MM.1S (cell line): Measurements from ENCODE around the gene NKIRAS2.
A peak's percentile ranks its signal among the peaks of the same experiment; 100 is the strongest.

Source experiments
- DNase-seq: peaks from one replicate; pipeline ENCODE4 v3.0.0-alpha.2; 2015
- H2AFZ ChIP-seq: fragments of 300-600 bp; sonication (generic); 2 replicates; pipeline ENCODE4 v1.6.0; 2016; ENCODE audit warnings: antibody characterized with exemption, low read length
- H3F3A ChIP-seq: fragments of 300-600 bp; sonication (generic); 2 replicates; pipeline ENCODE4 v1.6.1; 2016; ENCODE audit warnings: mild to moderate bottlenecking, antibody characterized with exemption, low read length, moderate library complexity, mixed read lengths; ENCODE audit not compliant: insufficient read depth
- H3K27ac ChIP-seq: fragments of 300-600 bp; sonication (generic); 2 replicates; pipeline ENCODE4 v1.5.1; 2016; ENCODE audit warnings: mild to moderate bottlenecking, low read length
- H3K27me3 ChIP-seq: fragments of 300-600 bp; sonication (generic); replicated peaks from 2 replicates; pipeline ENCODE4 v1.6.0; 2016; ENCODE audit warnings: low read length; ENCODE audit not compliant: insufficient read depth
- H3K36me3 ChIP-seq: fragments of 300-600 bp; sonication (generic); replicated peaks from 2 replicates; pipeline ENCODE4 v1.6.1; 2016; ENCODE audit warnings: mild to moderate bottlenecking, low read length, mixed read lengths; ENCODE audit not compliant: insufficient read depth
- H3K4me1 ChIP-seq: fragments of 300-600 bp; sonication (generic); 2 replicates; pipeline ENCODE4 v1.6.1; 2016; ENCODE audit warnings: low read length, mixed read lengths
- H3K4me2 ChIP-seq: fragments of 300-600 bp; sonication (generic); 2 replicates; pipeline ENCODE4 v1.6.0; 2016; ENCODE audit warnings: low read depth, low read length
- H3K4me3 ChIP-seq: fragments of 300-600 bp; sonication (generic); 2 replicates; pipeline ENCODE4 v1.5.1; 2016; ENCODE audit warnings: low read length, mixed read lengths
- H3K79me2 ChIP-seq: fragments of 300-600 bp; sonication (generic); 2 replicates; pipeline ENCODE4 v1.6.1; 2016; ENCODE audit warnings: mixed run types, low read length, mixed read lengths
- H3K9ac ChIP-seq: fragments of 300-600 bp; sonication (generic); 2 replicates; pipeline ENCODE4 v1.6.1; 2016; ENCODE audit warnings: low read length, mixed read lengths
- H3K9me2 ChIP-seq: fragments of 300-600 bp; sonication (generic); replicated peaks from 2 replicates; pipeline ENCODE4 v1.6.1; 2016; ENCODE audit warnings: mild to moderate bottlenecking, low read length, mixed read lengths; ENCODE audit not compliant: insufficient read depth
- H3K9me3 ChIP-seq: fragments of 300-600 bp; sonication (generic); replicated peaks from 2 replicates; pipeline ENCODE4 v1.6.1; 2016; ENCODE audit warnings: mild to moderate bottlenecking, low read length, mixed read lengths; ENCODE audit not compliant: insufficient read depth
- H4K20me1 ChIP-seq: fragments of 300-600 bp; sonication (generic); 2 replicates; pipeline ENCODE4 v1.6.1; 2016; ENCODE audit warnings: mild to moderate bottlenecking, low read length, moderate library complexity, mixed read lengths; ENCODE audit not compliant: insufficient read depth
- CTCF ChIP-seq: fragments of 300-600 bp; sonication (generic); IDR thresholded peaks from 2 replicates; pipeline ENCODE4 v1.5.1; 2016; ENCODE audit warnings: antibody characterized with exemption, low read length, mixed read lengths
- EZH2 ChIP-seq: fragments of 300-600 bp; sonication (generic); optimal IDR thresholded peaks from 2 replicates; pipeline ENCODE3; 2017; ENCODE audit warnings: low read depth, mild to moderate bottlenecking, antibody characterized with exemption, low read length, mixed read lengths
- EZH2phosphoT487 ChIP-seq: fragments of 300-600 bp; sonication (generic); IDR thresholded peaks from 2 replicates; pipeline ENCODE4 v1.6.1; 2018; ENCODE audit warnings: antibody characterized with exemption, low read length

The NKIRAS2 gene

GRCh38 chr17:42049834-42050392 lies 30.0 kb downstream of the NKIRAS2 start:
- Histone ChIP-seq H2AFZ (peak overlapping the region; percentile 60), H3K27ac (no peak overlapping the region), H3K9ac (peak overlapping the region; percentile 24; the same call in 1 of the 2 replicates), H3K9me2 (no peaks in the 10 kb centered on the region), H3F3A (no peaks in the 10 kb centered on the region), H3K4me3 (peak overlapping the region; percentile 52), H3K36me3 (no peaks in the 10 kb centered on the region), H3K4me2 (peak overlapping the region; percentile 64), H4K20me1 (no peaks in the 10 kb centered on the region), H3K27me3 (peaks cover 42% of the 10 kb centered on the region), H3K4me1 (no peaks in the 10 kb centered on the region), H3K9me3 (no peaks in the 10 kb centered on the region), H3K79me2 (no peaks in the 10 kb centered on the region)
- no peak for TF ChIP-seq EZH2phosphoT487
- TF ChIP-seq EZH2 = no peak
- TF ChIP-seq CTCF = no peak
- no peak for DNase-seq

DNA sequence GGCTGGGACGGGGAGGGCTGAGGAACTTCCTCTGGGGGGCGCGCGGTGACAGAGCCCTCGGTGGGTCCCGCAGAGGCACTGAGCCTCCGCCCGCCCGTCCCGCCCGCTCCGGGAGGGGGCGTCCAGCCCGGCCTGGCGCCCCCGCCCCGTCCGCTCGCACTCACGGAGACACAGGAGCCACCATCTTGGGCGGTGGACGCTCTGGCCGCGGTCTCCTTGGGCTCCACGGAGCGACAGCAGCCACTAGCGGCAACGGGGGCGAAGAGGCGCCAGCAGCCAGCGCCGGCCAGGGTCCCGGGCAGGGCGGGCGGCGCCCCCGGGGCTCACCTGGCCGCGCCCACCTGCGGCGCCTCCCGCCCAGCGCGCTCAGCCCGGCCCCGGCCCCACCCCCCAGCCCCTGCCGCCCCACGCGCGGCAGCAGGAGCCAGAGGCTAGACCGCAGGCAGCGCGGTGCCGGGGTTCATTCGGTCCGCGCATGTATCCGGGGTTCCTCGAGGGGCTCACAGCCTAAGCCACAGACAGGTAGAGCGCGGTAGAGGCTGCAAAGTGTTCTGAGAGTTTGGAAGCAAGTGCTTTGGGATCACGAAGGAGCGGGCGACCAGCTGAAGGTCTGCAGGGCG lies 30.6 kb downstream of the NKIRAS2 start, which contains the start of gene C17orf113:
Gene C17orf113 (minus strand): TSS at position 209 of the 620 bp plus-strand sequence. CDS start 7,225 bp downstream, outside the sequence.
- Histone ChIP-seq H3K27me3 (peaks cover 42% of the 10 kb centered on the region), H3K9ac (peak within 1 kb of the TSS; percentile 24; the same call in 1 of the 2 replicates), H3K9me2 (no peaks in the 10 kb centered on the region), H2AFZ (peak within 1 kb of the TSS; percentile 60), H3K4me2 (peak within 1 kb of the TSS; percentile 73), H3K4me1 (no peaks in the 10 kb centered on the region), H3K9me3 (no peaks in the 10 kb centered on the region), H3K36me3 (no peaks in the 10 kb centered on the region), H3K79me2 (no peaks in the 10 kb centered on the region), H3F3A (no peaks in the 10 kb centered on the region), H3K27ac (no peak within 1 kb of the TSS), H4K20me1 (no peaks in the 10 kb centered on the region), H3K4me3 (peak within 1 kb of the TSS; percentile 52)
- DNase-seq = peak; percentile 51
- TF ChIP-seq CTCF (peak; percentile 21; the same call in 1 of the 2 replicates), EZH2 (no peak)

- Histone ChIP-seq H3F3A (no peaks in the 10 kb centered on the region), H3K27me3 (peaks cover 42% of the 10 kb centered on the region), H3K9me2 (no peaks in the 10 kb centered on the region), H3K79me2 (no peaks in the 10 kb centered on the region), H3K4me1 (no peaks in the 10 kb centered on the region), H3K9ac (no peak overlapping the region), H3K4me2 (peak overlapping the region; percentile 73; the same call in 1 of the 2 replicates), H3K4me3 (peak overlapping the region; percentile 36; the same call in 1 of the 2 replicates), H3K27ac (no peak overlapping the region), H3K9me3 (no peaks in the 10 kb centered on the region), H2AFZ (no peak overlapping the region), H3K36me3 (no peaks in the 10 kb centered on the region), H4K20me1 (no peaks in the 10 kb centered on the region)
- no peak for DNase-seq
- TF ChIP-seq EZH2phosphoT487 (no peak), CTCF (no peak), EZH2 (no peak)
Observed at GRCh38 chr17:42051013-42051400, 31.1 kb downstream of the NKIRAS2 start.
